Umbilical cord (tissue), 2 donors: ENCODE results near the gene HSD17B10. TPM values are rescaled to one million over a fixed set of nuclear protein-coding genes. Genes with fewer than 3 reads are reported as not detected.
A peak's percentile ranks its signal among the peaks of the same experiment; 100 is the strongest.
"Not testable (repeated sequence)": the region's sequence is repeated elsewhere in the genome, so short reads cannot be mapped to it uniquely, and the experiment has no call there.

Source experiments
- DNase-seq: peaks from one replicate; pipeline ENCODE4 v3.0.0-alpha.2; 2015; ENCODE audit warnings: low spot score
- total RNA-seq: library from RNA; depleted of rRNA; stranded (reverse); fragments of >200 nt; gene quantifications from one replicate; pipeline ENCODE4 v1.2.3, GENCODE V29; 2014; ENCODE audit warnings: low replicate concordance; ENCODE audit not compliant: insufficient read depth

The HSD17B10 gene
- 45.3 TPM for total RNA-seq

DNA sequence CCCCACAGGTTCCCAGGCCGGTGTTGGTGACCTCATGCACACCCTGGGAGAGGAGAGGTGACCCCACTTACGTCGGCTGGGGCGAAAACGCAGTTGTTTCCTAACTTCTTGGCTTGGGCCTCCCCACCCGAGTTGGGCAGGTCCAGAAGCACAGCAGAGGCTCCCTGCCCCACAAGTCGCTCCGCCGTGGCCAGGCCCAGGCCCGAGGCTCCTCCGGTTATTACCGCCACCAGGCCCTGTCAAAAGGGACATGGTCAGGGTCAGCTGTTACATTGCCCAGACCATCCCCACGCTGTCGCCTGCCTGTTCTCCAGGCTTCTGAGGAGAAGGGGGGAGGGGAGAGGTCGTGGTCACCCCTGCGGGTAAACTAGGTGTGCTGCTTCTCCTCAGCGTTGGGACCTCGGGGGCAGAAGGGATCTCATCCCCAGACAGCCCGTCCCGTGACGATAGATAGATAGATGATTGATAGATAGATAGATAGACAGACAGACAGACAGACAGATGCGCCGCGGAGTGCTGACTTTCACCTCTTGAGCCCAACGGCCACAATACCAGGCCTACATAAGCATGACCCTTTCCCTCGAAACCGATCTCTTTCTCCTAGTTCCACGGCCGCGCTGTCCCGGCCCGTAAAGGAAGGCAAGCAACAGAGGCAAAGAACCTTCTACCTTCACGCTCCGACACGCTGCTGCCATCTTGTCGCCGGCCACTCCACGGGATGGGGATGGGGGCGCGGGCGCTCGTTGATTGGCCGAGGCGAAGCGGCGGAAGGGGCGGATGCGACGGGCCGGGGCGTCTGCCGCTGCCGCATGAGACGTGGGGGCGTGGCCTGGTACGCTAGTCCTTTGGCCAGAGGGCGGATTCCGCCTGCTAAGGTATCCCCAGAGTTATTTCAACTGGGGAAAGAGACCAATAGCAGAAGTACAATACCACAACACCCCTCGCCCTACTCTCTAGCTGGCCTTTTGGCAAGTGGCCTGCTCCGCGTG lies at the start of gene HSD17B10:
HSD17B10 (minus strand) TSS at position 720 of the 989 bp plus-strand sequence; CDS start at position 695, 25 bp downstream.
- peak; percentile 86 for DNase-seq

- DNase-seq = no peak
These were observed 49.2 kb upstream of the HSD17B10 start for GRCh38 chrX:53483416-53483815.

DNA sequence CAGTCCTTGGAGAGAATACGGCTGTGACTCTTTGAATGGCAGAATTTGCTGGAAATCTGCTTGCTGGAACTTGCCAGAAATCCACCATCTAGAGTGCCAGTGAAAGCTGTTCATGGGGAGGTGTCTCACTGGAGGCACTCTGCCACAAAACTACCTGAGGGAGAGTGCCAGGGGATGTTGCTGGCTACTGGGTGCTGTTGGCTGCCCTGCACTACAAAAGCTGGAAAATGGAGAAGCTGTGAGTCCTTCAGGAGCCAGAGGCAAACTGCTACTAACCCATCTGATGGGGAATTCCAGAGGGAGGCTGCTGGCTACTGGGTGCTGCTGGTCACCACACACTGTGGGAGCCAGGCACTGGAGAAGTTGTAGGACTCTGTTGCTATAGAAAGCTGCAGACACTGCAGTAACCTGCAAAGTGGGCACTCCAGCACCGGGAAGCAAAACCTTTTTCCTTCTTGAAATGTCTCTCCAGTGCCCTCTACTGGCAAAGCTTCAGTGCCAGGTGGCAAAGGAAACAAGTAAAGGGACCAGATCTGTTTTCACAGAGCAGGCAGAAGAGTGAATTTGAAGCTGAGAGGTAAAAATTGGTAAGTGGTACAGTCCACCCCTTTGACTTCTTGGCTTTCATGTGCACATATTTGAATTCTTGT lies 47.8 kb upstream of the HSD17B10 start:
- peak; percentile 34 for DNase-seq

- DNase-seq = no peak
These were observed 46.9 kb upstream of the HSD17B10 start for GRCh38 chrX:53481093-53481492.

DNA sequence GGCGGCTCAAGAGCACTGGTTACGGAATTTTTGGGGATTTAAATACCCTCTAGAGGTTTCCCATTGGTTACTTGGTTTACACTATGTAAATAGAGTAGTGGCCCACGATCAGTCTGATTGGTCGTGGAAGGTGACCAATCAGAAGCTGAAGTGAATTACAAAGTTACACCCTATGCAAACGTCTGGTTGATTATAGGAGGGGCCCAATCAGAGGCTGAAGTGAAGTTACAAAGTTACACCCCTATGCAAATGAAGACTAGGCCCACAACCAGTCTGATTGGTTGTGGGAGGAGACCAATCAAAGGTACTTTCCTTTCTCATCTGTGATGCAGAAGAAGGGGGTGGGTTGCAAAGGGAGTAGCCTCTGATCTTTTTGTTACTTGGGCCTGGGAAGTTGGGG lies 45.1 kb upstream of the HSD17B10 start:
- DNase-seq = no peak

GRCh38 chrX:53476371-53476770 lies 42.2 kb upstream of the HSD17B10 start:
- no peak for DNase-seq

DNA sequence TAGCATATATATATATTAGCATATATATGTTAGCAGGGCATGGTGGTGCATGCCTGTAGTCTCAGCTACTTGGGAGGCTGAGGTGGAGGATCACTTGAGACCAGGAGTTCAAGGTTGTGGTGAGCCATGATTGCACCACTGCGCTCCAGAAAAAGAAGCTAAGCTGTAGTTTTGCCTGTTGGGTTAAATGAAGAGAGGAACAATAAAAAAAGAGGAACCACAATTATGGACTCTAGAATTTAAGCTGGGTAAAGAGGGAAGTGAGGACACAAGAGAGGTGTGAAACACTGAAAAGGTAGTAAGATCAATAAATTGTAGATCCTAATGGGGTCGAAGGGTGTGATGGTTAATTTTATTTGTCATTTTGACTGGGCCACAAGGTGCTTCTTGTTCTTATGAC lies 40.5 kb upstream of the HSD17B10 start:
- no peak for DNase-seq

DNA sequence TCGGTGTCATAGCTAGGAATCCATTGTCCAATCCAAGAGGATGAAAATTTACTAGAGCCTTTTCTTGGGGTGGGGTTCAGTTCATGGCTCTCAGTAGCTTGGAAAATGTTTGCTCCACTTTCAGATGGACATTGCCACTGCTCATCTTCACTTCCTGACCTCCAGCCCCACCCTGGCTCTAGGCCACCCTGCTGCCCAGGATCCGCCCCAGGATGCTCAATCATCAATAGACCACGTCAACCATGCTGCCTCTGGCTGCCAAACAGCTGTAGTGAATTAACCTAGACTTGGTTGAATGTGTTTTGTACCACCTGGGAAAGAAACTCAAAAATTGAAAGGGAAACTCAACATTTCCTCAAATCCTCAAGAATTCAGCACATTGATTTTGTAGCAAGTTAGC lies 37.2 kb upstream of the HSD17B10 start:
- no peak for DNase-seq

DNA sequence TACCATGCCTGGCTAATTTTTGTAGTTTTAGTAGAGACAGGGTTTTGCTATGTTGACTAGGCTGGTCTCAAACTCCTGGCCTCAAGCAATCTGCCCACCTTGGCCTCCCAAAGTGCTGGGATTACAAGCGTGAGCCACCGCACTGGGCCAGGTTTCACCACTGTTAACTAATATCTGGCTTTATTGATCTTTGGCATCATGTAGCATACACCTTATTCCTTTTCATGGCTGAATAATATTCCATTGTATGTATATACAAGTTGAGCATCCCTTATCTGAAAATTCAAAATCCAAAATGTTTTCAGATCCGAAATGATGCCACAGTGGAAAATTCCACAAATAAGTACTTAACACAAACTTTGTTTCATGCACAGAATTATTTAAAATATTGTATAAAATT lies 34.5 kb upstream of the HSD17B10 start:
- DNase-seq = not testable (repeated sequence)

DNA sequence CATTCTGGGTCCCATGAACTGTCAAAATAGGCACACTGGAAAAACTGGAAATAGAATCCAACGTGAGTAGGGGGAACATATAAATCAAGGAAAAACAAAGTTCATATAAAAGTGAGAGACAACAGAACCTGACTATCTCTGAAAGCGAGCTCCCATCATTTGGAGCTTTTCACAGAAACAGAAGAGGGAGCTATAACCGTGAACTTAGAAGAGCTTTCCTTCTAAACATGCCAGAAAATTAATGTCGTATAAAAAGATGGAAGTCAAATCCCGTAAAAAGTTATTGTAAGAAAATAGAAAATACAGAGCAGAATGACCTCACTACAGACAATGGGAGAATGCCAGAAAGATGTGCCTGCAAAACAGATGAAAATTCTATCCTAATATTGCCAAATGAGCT lies 23.9 kb upstream of the HSD17B10 start:
- DNase-seq = no peak

GRCh38 chrX:53456254-53456653 lies 22.1 kb upstream of the HSD17B10 start:
- no peak for DNase-seq

GRCh38 chrX:53452812-53453211 lies 18.6 kb upstream of the HSD17B10 start:
- DNase-seq = no peak

GRCh38 chrX:53449632-53450031 lies 15.5 kb upstream of the HSD17B10 start:
- no peak for DNase-seq

GRCh38 chrX:53447441-53447840 lies 13.3 kb upstream of the HSD17B10 start:
- no peak for DNase-seq

- DNase-seq = no peak
These were observed 11.8 kb upstream of the HSD17B10 start for GRCh38 chrX:53445977-53446376.

- DNase-seq = no peak
These were observed 8.1 kb upstream of the HSD17B10 start for GRCh38 chrX:53442322-53442631.

DNA sequence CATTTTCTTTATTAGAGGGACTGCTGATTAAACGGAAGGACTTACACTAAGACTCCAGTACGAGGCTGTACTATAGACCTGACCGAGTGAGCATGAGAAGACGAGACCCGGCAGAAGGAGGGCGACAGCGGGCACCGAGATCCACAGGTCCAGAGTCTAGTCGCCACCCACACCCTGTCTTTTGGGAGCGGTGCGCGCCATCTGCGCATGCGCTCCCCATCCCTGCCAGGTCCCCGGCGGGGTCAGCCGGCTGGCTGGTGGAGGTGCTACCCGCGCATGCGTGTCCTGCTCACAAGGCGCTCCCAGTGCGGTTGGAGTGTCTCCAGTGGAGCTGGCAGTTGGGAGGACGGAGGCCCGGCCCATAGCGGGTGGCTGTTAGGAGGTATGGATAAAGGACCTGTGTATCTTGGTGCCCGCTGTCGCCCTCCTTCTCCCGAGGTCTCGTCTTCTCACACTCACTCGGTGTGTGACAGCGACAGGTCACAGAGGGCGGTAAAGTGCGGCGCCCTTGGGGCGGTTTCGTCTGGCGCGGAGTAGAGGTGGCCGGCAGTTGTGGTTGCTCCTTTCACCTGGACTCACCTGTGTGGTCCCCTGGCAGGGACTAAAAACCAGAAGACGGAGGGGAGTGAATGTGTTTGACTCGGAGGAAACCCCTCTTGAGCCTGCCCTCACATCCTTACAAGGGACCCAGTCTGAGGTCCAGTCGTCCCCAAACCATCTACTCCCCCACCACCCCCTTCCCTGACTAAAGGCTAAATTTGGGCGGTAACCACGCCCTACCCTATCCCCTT lies 7.6 kb upstream of the HSD17B10 start:
- DNase-seq = peak; percentile 85

- peak; percentile 77 for DNase-seq
These were observed 6.7 kb upstream of the HSD17B10 start for GRCh38 chrX:53440621-53441517.

GRCh38 chrX:53440101-53440500 lies 5.9 kb upstream of the HSD17B10 start:
- no peak for DNase-seq

DNA sequence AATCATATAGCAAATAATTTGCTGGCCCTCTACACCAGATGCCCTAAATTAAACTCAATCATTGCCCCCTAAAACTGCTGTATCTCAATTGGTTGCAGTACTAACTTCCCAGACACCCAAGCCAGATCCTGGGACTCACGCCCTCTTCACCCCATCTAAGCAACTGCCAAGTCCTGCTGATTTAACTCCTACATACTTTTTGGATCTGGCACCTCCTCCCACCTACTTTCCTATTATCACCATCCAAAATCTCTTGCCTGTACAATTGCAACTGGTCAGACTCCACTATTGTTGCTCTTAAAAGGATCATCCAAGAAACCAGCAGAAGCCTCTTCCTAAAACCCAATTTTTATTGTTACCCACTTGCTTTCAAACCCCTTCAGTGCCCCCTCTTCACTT lies 4.7 kb upstream of the HSD17B10 start:
- DNase-seq = no peak
